ENCODE measurements around the gene ACSM2B.

DNA sequence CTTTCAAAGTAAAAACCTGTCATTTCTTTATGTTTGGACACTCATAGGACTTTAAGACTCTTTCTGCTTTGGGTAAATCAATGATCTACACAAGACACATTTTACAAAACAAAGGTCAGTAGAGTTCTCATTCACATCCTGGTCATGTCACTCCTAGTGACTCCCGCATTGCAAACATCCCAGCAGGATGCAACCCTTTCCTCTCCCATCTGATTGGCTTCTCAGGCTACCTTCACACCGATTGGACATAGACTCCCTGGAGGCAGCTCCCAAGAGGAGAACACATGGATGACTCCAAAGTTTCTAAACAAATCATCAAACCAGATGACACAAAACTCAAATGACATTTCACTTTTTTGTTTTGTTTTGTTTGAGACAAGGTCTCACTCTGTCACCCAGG is 43.8 kb upstream of the ACSM2B start:
- TF ChIP-seq SREBF1 (IDR thresholded peaks at IDR 0.05; ENCODE audit: low read length) (no peak), POU2F2 (IDR thresholded peaks at IDR 0.05; ENCODE audit: borderline replicate concordance, low read depth, low read length) (no peak), POLR2A (IDR thresholded peaks at IDR 0.05; ENCODE audit: low read depth, low read length) (no peak), ETV6 (conservative IDR thresholded peaks at IDR 0.05 in 1 of 2, IDR thresholded peaks at IDR 0.05 in 1 of 2; ENCODE audit: borderline replicate concordance in 1 of 2, low read depth in 1 of 2) (no peak), ZZZ3 (IDR thresholded peaks at IDR 0.05; ENCODE audit: control insufficient read depth, insufficient read length, low read depth) (no peak), POLR2AphosphoS5 (IDR thresholded peaks at IDR 0.05; ENCODE audit: low read length) (no peak)

Measured in GM12878 (cell line).